Peyer's patch (tissue), 4 donors: ENCODE measurements around the gene RTBDN.

Experiments used
- POLR2A ChIP-seq, 2 donors: fragments of 450-650 bp; IDR thresholded peaks; one replicate each; pipeline ENCODE4 v1.5.1; 2017; ENCODE audit warnings: antibody characterized with exemption in 2 of 2, mild to moderate bottlenecking in 2 of 2, moderate library complexity in 2 of 2
- TF ChIP-seq, protein P1 (sequence below), 6 experiments: fragments of 450-650 bp in 4 of 6; fragments of 200-600 bp in 2 of 6; sonication (generic) in 1 of 6; IDR thresholded peaks; one replicate each; pipeline ENCODE4 v1.5.1; 2017 to 2019; ENCODE audit warnings: antibody characterized with exemption in 6 of 6, mild to moderate bottlenecking in 3 of 6, moderate library complexity in 1 of 6

DNA sequence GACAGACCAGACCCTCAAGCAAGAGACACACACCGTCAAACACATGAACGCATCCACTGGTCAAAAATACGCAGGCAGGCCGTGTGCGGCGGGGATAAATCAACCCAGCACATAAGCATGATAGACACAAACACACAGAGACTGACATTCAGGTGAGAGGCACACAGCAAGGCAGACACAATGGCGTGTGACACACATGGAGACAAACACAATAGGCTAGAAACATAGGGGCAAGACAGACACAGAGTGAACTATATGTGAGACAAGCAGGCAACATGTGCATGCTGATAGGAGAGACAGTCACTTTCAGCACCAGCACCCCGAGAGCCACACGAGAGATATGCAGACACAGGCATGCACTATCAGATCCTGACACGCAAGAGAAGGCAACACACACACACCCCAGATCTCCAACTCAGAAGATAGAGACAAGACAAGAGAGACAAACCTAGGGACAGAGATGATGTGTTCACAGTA lies 49.9 kb downstream of the RTBDN start:
- no peak for TF ChIP-seq POLR2A (IDR thresholded peaks at IDR 0.05)
- TF ChIP-seq, protein P1, sequence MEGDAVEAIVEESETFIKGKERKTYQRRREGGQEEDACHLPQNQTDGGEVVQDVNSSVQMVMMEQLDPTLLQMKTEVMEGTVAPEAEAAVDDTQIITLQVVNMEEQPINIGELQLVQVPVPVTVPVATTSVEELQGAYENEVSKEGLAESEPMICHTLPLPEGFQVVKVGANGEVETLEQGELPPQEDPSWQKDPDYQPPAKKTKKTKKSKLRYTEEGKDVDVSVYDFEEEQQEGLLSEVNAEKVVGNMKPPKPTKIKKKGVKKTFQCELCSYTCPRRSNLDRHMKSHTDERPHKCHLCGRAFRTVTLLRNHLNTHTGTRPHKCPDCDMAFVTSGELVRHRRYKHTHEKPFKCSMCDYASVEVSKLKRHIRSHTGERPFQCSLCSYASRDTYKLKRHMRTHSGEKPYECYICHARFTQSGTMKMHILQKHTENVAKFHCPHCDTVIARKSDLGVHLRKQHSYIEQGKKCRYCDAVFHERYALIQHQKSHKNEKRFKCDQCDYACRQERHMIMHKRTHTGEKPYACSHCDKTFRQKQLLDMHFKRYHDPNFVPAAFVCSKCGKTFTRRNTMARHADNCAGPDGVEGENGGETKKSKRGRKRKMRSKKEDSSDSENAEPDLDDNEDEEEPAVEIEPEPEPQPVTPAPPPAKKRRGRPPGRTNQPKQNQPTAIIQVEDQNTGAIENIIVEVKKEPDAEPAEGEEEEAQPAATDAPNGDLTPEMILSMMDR (IDR thresholded peaks at IDR 0.05) = no peak
